Endothelial cell of umbilical vein (primary cell): ENCODE measurements around the gene SPATA31D4. TPM values are rescaled to one million over a fixed set of nuclear protein-coding genes. Genes with fewer than 3 reads are reported as not detected.

Source experiments
- BruUV-seq: library from RNA; stranded (reverse); fragments of 400-500 nt; replicated peaks from 2 replicates; lab custom pipeline; 2021; lab: Mats Ljungman, UMichigan
- CTCF ChIA-PET: fragments of 300-600, 350-600 bp; sonication (Branson Sonifier 250); formaldehyde crosslinking; loops from one replicate; lab custom pipeline; 2021; ENCODE audit warnings: antibody characterized with exemption, inconsistent platforms; lab: Charles Lee
- POLR2A ChIA-PET: fragments of 300-600, 350-600 bp; sonication (Branson Sonifier 250); formaldehyde crosslinking; loops from one replicate; lab custom pipeline; 2021; ENCODE audit warnings: antibody characterized with exemption, inconsistent platforms; lab: Charles Lee
- DNase-seq: peaks from one replicate; pipeline ENCODE4 v3.0.0-alpha.2; 2011; ENCODE audit warnings: low read depth, low spot score
- FAIRE-seq: peaks from 2 replicates; lab custom pipeline; 2011; peaks lifted over from hg19 to GRCh38; lab: Jason Lieb, UNC
- H2AFZ ChIP-seq: 2 replicates; pipeline ENCODE4 v1.6.0; 2012; ENCODE audit warnings: low read depth, low read length, control low read depth, inconsistent platforms
- H3K27ac ChIP-seq: 2 replicates; pipeline ENCODE4 v1.5.1; 2011; ENCODE audit warnings: low read depth, mild to moderate bottlenecking, control low read depth, low read length, moderate library complexity; ENCODE audit not compliant: insufficient read depth
- H3K27me3 ChIP-seq, 2 experiments: 2 replicates each; pipeline versions ENCODE4 v1.6.0 to v1.6.1; 2011; ENCODE audit warnings: low read length in 2 of 2, mixed read lengths in 1 of 2; ENCODE audit not compliant: control insufficient read depth in 2 of 2, insufficient read depth in 2 of 2
- H3K36me3 ChIP-seq, 2 experiments: 2 replicates in 1 of 2; 3 replicates in 1 of 2; pipeline ENCODE4 v1.5.1; 2011; ENCODE audit warnings: low read length in 2 of 2, mild to moderate bottlenecking in 1 of 2, moderate library complexity in 1 of 2; ENCODE audit not compliant: control insufficient read depth in 2 of 2, insufficient read depth in 2 of 2; ENCODE audit errors: extremely low read depth in 1 of 2
- H3K4me1 ChIP-seq: 3 replicates; pipeline ENCODE4 v1.5.1; 2011; ENCODE audit warnings: mild to moderate bottlenecking, low read length; ENCODE audit not compliant: control insufficient read depth, insufficient read depth; ENCODE audit errors: extremely low read depth
- H3K4me2 ChIP-seq: 2 replicates; pipeline ENCODE4 v1.6.1; 2011; ENCODE audit warnings: low read length, control low read depth, mixed read lengths; ENCODE audit not compliant: insufficient read depth
- H3K4me3 ChIP-seq, 3 experiments: fragments of 200-600 bp in 1 of 3; sonication (generic), shearing (Covaris generic) in 1 of 3; replicated peaks in 1 of 3; 2 replicates each; pipeline ENCODE4 v1.5.1; 2011 to 2016; ENCODE audit warnings: control low read depth in 3 of 3, low read length in 3 of 3, mild to moderate bottlenecking in 2 of 3, inconsistent platforms in 1 of 3, low read depth in 1 of 3, moderate library complexity in 1 of 3; ENCODE audit not compliant: insufficient read depth in 1 of 3
- H3K79me2 ChIP-seq: 2 replicates; pipeline ENCODE4 v1.6.0; 2012; ENCODE audit warnings: low read length, inconsistent platforms; ENCODE audit not compliant: control insufficient read depth, insufficient read depth
- H3K9ac ChIP-seq: replicated peaks from 2 replicates; pipeline ENCODE3; 2011; ENCODE audit warnings: low read length, control low read depth; ENCODE audit not compliant: insufficient read depth; ENCODE audit errors: extremely low read depth
- H3K9me1 ChIP-seq: replicated peaks from 3 replicates; pipeline ENCODE4 v1.6.0; 2011; ENCODE audit warnings: mild to moderate bottlenecking, low read length; ENCODE audit not compliant: control insufficient read depth, insufficient read depth; ENCODE audit errors: extremely low read depth
- H3K9me3 ChIP-seq: replicated peaks from 2 replicates; pipeline ENCODE4 v1.5.1; 2012; ENCODE audit warnings: low read length, inconsistent platforms; ENCODE audit not compliant: control insufficient read depth, insufficient read depth
- H4K20me1 ChIP-seq: replicated peaks from 2 replicates; pipeline ENCODE3; 2011; ENCODE audit warnings: mild to moderate bottlenecking, low read length; ENCODE audit not compliant: control insufficient read depth, insufficient read depth; ENCODE audit errors: extremely low read depth
- CTCF ChIP-seq, 2 donors: IDR thresholded peaks; 1 replicate in 1 of 2; 2 replicates in 1 of 2; pipeline ENCODE4 v1.5.1; 2011; ENCODE audit warnings: low read length in 2 of 2, mild to moderate bottlenecking in 2 of 2, moderate library complexity in 2 of 2, control low read depth in 1 of 2, inconsistent platforms in 1 of 2, low read depth in 1 of 2; ENCODE audit not compliant: insufficient read depth in 1 of 2; ENCODE audit errors: extremely low read depth in 1 of 2
- EZH2 ChIP-seq: IDR thresholded peaks from 2 replicates; pipeline ENCODE4 v1.6.1; 2012; ENCODE audit warnings: borderline replicate concordance, low read depth, mild to moderate bottlenecking, moderate library complexity, low read length, inconsistent platforms; ENCODE audit not compliant: severe bottlenecking
- FOS ChIP-seq: IDR thresholded peaks from 2 replicates; pipeline ENCODE4 v1.6.1; 2011; ENCODE audit warnings: mild to moderate bottlenecking, low read length, moderate library complexity, borderline replicate concordance; ENCODE audit not compliant: insufficient read depth
- GATA2 ChIP-seq: IDR thresholded peaks from 2 replicates; pipeline ENCODE4 v1.7.0; 2011; ENCODE audit warnings: low read depth, mild to moderate bottlenecking, moderate library complexity, mixed read lengths, low read length; ENCODE audit not compliant: insufficient read length, insufficient read depth
- JUN ChIP-seq: IDR thresholded peaks from 2 replicates; pipeline ENCODE4 v1.6.1; 2011; ENCODE audit warnings: borderline replicate concordance, low read depth; ENCODE audit not compliant: insufficient read length, insufficient read depth
- MAX ChIP-seq: IDR thresholded peaks from 2 replicates; pipeline ENCODE4 v1.6.1; 2011; ENCODE audit not compliant: insufficient read depth, insufficient read length
- MYC ChIP-seq: IDR thresholded peaks from one replicate; pipeline ENCODE4 v1.6.1; 2011; ENCODE audit warnings: mild to moderate bottlenecking, low read depth, low read length
- POLR2A ChIP-seq: IDR thresholded peaks from 2 replicates; pipeline ENCODE4 v1.6.1; 2012; ENCODE audit warnings: low read depth, mild to moderate bottlenecking, control low read depth, low read length
- POLR2AphosphoS5 ChIP-seq: IDR thresholded peaks from 2 replicates; pipeline ENCODE4 v1.6.1; 2012; ENCODE audit warnings: low read depth, mild to moderate bottlenecking, control low read depth, low read length, moderate library complexity; ENCODE audit not compliant: insufficient read depth
- dilution Hi-C: fragments of 300-500 bp; cut with MboI; formaldehyde crosslinking; loops from one replicate; pipeline ENCODE4 v1.15.0; 2019; ENCODE audit warnings: low sequenced_read_pairs; ENCODE audit not compliant: extremely low pct_ligation_motif_present
- intact Hi-C: fragments of 100-400 bp; cut with micrococcal nuclease; formaldehyde crosslinking; loops from one replicate; pipeline ENCODE4 v1.10.0; 2022
- polyA plus RNA-seq, 4 experiments: library from polyadenylated mRNA; depleted of rRNA in 3 of 4; stranded (reverse) in 3 of 4; unstranded in 1 of 4; fragments of >200 nt; gene quantifications; 2 replicates each; pipeline versions ENCODE4 v1.2.1 to v1.2.3, GENCODE V29; 2011 to 2012; ENCODE audit warnings: missing spikeins in 1 of 4
- total RNA-seq: library from RNA; stranded (reverse); gene quantifications from 2 replicates; pipeline ENCODE4 v1.2.3, GENCODE V29; 2021

Gene SPATA31D4
- total and polyA plus RNA-seq, 2 donors (not counting 3 experiments of a cell fraction or from before 2014, with no cell fraction given) = not detected

GRCh38 chr9:81964218-81965171, 36.3 kb downstream of the SPATA31D4 start:
- ChIA-PET CTCF (no interaction called here), POLR2A (no interaction called here)
- Histone ChIP-seq H3K27ac (no peak overlapping the region), H2AFZ (no peak overlapping the region), H3K36me3 (no peaks in the 10 kb centered on the region), H4K20me1 (no peaks in the 10 kb centered on the region), H3K27me3 (no peaks in the 10 kb centered on the region), H3K9ac (no peak overlapping the region), H3K4me1 (no peaks in the 10 kb centered on the region), H3K4me2 (no peak overlapping the region), H3K9me1 (no peaks in the 10 kb centered on the region), H3K79me2 (no peaks in the 10 kb centered on the region), H3K4me3 (no peak overlapping the region), H3K9me3 (no peaks in the 10 kb centered on the region)
- dilution Hi-C loops = no loop called here
- FAIRE-seq (no peak), DNase-seq (no peak)
- intact Hi-C loops = no loop called here
- no peak for TF ChIP-seq FOS
- TF ChIP-seq GATA2 = no peak
- BruUV-seq = no TSS peak

- H3K79me2 ChIP-seq = no peaks in the 10 kb centered on the region
- H3K4me2 ChIP-seq = no peak overlapping the region
- no peaks in the 10 kb centered on the region for H4K20me1 ChIP-seq
- H3K27ac ChIP-seq = no peak overlapping the region
- H3K27me3 ChIP-seq = no peaks in the 10 kb centered on the region
- no TSS peak for BruUV-seq
- TF ChIP-seq MAX (no peak), JUN (no peak), CTCF (IDR thresholded peaks at IDR 0.05; ENCODE audit: extremely low read depth in 1 of 2, insufficient read depth in 1 of 2, low read depth in 1 of 2, low read length in 2 of 2) (no peak), POLR2AphosphoS5 (no peak), FOS (no peak), MYC (no peak), EZH2 (no peak), POLR2A (no peak), GATA2 (no peak)
- DNase-seq (no peak), FAIRE-seq (no peak)
- no peaks in the 10 kb centered on the region for H3K36me3 ChIP-seq
- H3K4me3 ChIP-seq = no peak overlapping the region
- ChIA-PET CTCF (no interaction called here), POLR2A (no interaction called here)
- dilution Hi-C loops (no loop called here), intact Hi-C loops (no loop called here)
- H3K9me3 ChIP-seq = no peaks in the 10 kb centered on the region
- no peak overlapping the region for H3K9ac ChIP-seq
- H3K9me1 ChIP-seq = no peaks in the 10 kb centered on the region
- no peak overlapping the region for H2AFZ ChIP-seq
- H3K4me1 ChIP-seq = no peaks in the 10 kb centered on the region
These were observed 39.8 kb downstream of the SPATA31D4 start for GRCh38 chr9:81968026-81968425.
